ENCODE results near the gene ACSS2.

GRCh38 chr20:34925981-34926380 is 49.6 kb downstream of the ACSS2 start:
- TF ChIP-seq, protein P1, sequence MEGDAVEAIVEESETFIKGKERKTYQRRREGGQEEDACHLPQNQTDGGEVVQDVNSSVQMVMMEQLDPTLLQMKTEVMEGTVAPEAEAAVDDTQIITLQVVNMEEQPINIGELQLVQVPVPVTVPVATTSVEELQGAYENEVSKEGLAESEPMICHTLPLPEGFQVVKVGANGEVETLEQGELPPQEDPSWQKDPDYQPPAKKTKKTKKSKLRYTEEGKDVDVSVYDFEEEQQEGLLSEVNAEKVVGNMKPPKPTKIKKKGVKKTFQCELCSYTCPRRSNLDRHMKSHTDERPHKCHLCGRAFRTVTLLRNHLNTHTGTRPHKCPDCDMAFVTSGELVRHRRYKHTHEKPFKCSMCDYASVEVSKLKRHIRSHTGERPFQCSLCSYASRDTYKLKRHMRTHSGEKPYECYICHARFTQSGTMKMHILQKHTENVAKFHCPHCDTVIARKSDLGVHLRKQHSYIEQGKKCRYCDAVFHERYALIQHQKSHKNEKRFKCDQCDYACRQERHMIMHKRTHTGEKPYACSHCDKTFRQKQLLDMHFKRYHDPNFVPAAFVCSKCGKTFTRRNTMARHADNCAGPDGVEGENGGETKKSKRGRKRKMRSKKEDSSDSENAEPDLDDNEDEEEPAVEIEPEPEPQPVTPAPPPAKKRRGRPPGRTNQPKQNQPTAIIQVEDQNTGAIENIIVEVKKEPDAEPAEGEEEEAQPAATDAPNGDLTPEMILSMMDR (IDR thresholded peaks at IDR 0.05): no peak
- TF ChIP-seq EZH2 (IDR thresholded peaks at IDR 0.05; ENCODE audit: borderline replicate concordance, insufficient read depth, low read depth, low read length, poor library complexity, severe bottlenecking): no peak

Measured in B cell (primary cell).